ENCODE measurements around the gene AMOTL2.
A peak's percentile ranks its signal among the peaks of the same experiment; 100 is the strongest.

The AMOTL2 gene

GRCh38 chr3:134378384-134378783 lies 4.1 kb upstream of the AMOTL2 start:
- Histone ChIP-seq H2BK120ac (ENCODE audit: low read depth, low read length) (no peak overlapping the region), H3K4me2 (ENCODE audit: low read length) (no peak overlapping the region), H2AK5ac (ENCODE audit: low read length) (peak overlapping the region; percentile 48), H2BK5ac (ENCODE audit: low read length) (no peak overlapping the region), H2BK15ac (replicated peaks; ENCODE audit: low read depth) (no peak overlapping the region), H3K79me2 (ENCODE audit: control insufficient read depth, insufficient read depth, low read length) (peaks cover 11% of the 10 kb centered on the region), H3K56ac (ENCODE audit: low read length) (peak overlapping the region; percentile 40), H3K79me1 (ENCODE audit: low read length) (peaks cover 2% of the 10 kb centered on the region), H3K4me1 (ENCODE audit: control insufficient read depth, low read depth, low read length) (peaks cover 22% of the 10 kb centered on the region), H3K18ac (ENCODE audit: low read length) (no peak overlapping the region), H4K5ac (ENCODE audit: low read length) (no peak overlapping the region), H3K27me3 (ENCODE audit: insufficient read depth, low read length, poor library complexity) (no peaks in the 10 kb centered on the region), H3K23ac (ENCODE audit: low read length) (no peak overlapping the region), H3K27ac (ENCODE audit: low read depth, low read length) (no peak overlapping the region), H3K4me3 (ENCODE audit: low read length) (no peak overlapping the region), H4K8ac (ENCODE audit: low read depth, low read length) (no peak overlapping the region), H3K36me3 (ENCODE audit: control insufficient read depth, insufficient read depth, low read length) (no peaks in the 10 kb centered on the region), H3K9ac (ENCODE audit: low read length) (no peak overlapping the region), H3K4ac (ENCODE audit: low read depth, low read length) (peak overlapping the region; percentile 24)
- DNase-seq = peak; percentile 78

GRCh38 chr3:134377896-134378295 lies 3.6 kb upstream of the AMOTL2 start:
- DNase-seq = no peak
- Histone ChIP-seq H3K4ac (ENCODE audit: low read depth, low read length) (peak overlapping the region; percentile 24), H2BK15ac (replicated peaks; ENCODE audit: low read depth) (no peak overlapping the region), H3K4me3 (ENCODE audit: low read length) (no peak overlapping the region), H3K27me3 (ENCODE audit: insufficient read depth, low read length, poor library complexity) (no peaks in the 10 kb centered on the region), H3K79me1 (ENCODE audit: low read length) (peaks cover 2% of the 10 kb centered on the region), H3K23ac (ENCODE audit: low read length) (no peak overlapping the region), H3K36me3 (ENCODE audit: control insufficient read depth, insufficient read depth, low read length) (no peaks in the 10 kb centered on the region), H2AK5ac (ENCODE audit: low read length) (peak overlapping the region; percentile 48), H3K4me1 (ENCODE audit: control insufficient read depth, low read depth, low read length) (peaks cover 22% of the 10 kb centered on the region), H2BK5ac (ENCODE audit: low read length) (peak overlapping the region; percentile 45), H3K18ac (ENCODE audit: low read length) (no peak overlapping the region), H2BK120ac (ENCODE audit: low read depth, low read length) (no peak overlapping the region), H3K27ac (ENCODE audit: low read depth, low read length) (no peak overlapping the region), H3K56ac (ENCODE audit: low read length) (peak overlapping the region; percentile 40), H4K8ac (ENCODE audit: low read depth, low read length) (no peak overlapping the region), H3K79me2 (ENCODE audit: control insufficient read depth, insufficient read depth, low read length) (peaks cover 16% of the 10 kb centered on the region), H4K5ac (ENCODE audit: low read length) (no peak overlapping the region), H3K9ac (ENCODE audit: low read length) (no peak overlapping the region), H3K4me2 (ENCODE audit: low read length) (no peak overlapping the region)
- no CpG with 5 or more reads among the region's 3 CpGs for WGBS (ENCODE audit: extremely low coverage, insufficient coverage, low lambda C conversion rate)

- Histone ChIP-seq H2BK5ac (ENCODE audit: low read length) (no peak overlapping the region), H3K9ac (ENCODE audit: low read length) (peak overlapping the region; percentile 5), H3K23ac (ENCODE audit: low read length) (no peak overlapping the region), H3K4me2 (ENCODE audit: low read length) (no peak overlapping the region), H2BK15ac (replicated peaks; ENCODE audit: low read depth) (no peak overlapping the region), H4K8ac (ENCODE audit: low read depth, low read length) (no peak overlapping the region), H3K4me1 (ENCODE audit: control insufficient read depth, low read depth, low read length) (peaks cover 25% of the 10 kb centered on the region), H3K79me1 (ENCODE audit: low read length) (peaks cover 2% of the 10 kb centered on the region), H4K5ac (ENCODE audit: low read length) (no peak overlapping the region), H3K27ac (ENCODE audit: low read depth, low read length) (no peak overlapping the region), H3K4ac (ENCODE audit: low read depth, low read length) (peak overlapping the region; percentile 37), H3K18ac (ENCODE audit: low read length) (peak overlapping the region; percentile 30), H2AK5ac (ENCODE audit: low read length) (peak overlapping the region; percentile 52), H3K79me2 (ENCODE audit: control insufficient read depth, insufficient read depth, low read length) (peaks cover 26% of the 10 kb centered on the region), H3K56ac (ENCODE audit: low read length) (peak overlapping the region; percentile 98), H3K4me3 (ENCODE audit: low read length) (no peak overlapping the region), H3K27me3 (ENCODE audit: insufficient read depth, low read length, poor library complexity) (no peaks in the 10 kb centered on the region), H3K36me3 (ENCODE audit: control insufficient read depth, insufficient read depth, low read length) (no peaks in the 10 kb centered on the region), H2BK120ac (ENCODE audit: low read depth, low read length) (no peak overlapping the region)
- no peak for DNase-seq
- WGBS (ENCODE audit: extremely low coverage, insufficient coverage, low lambda C conversion rate) = no CpG with 5 or more reads among the region's 5 CpGs
These were observed 2.7 kb upstream of the AMOTL2 start for GRCh38 chr3:134376786-134377426.

- Histone ChIP-seq H3K79me1 (ENCODE audit: low read length) (peaks cover 2% of the 10 kb centered on the region), H3K9ac (ENCODE audit: low read length) (peak overlapping the region; percentile 82), H2BK5ac (ENCODE audit: low read length) (peak overlapping the region; percentile 98), H3K4me3 (ENCODE audit: low read length) (no peak overlapping the region), H3K36me3 (ENCODE audit: control insufficient read depth, insufficient read depth, low read length) (no peaks in the 10 kb centered on the region), H3K56ac (ENCODE audit: low read length) (peak overlapping the region; percentile 98), H3K27ac (ENCODE audit: low read depth, low read length) (no peak overlapping the region), H2BK120ac (ENCODE audit: low read depth, low read length) (peak overlapping the region; percentile 6), H3K4me1 (ENCODE audit: control insufficient read depth, low read depth, low read length) (peaks cover 24% of the 10 kb centered on the region), H3K27me3 (ENCODE audit: insufficient read depth, low read length, poor library complexity) (no peaks in the 10 kb centered on the region), H3K4ac (ENCODE audit: low read depth, low read length) (peak overlapping the region; percentile 37), H2BK15ac (replicated peaks; ENCODE audit: low read depth) (no peak overlapping the region), H2AK5ac (ENCODE audit: low read length) (peak overlapping the region; percentile 87), H3K18ac (ENCODE audit: low read length) (peak overlapping the region; percentile 25), H3K23ac (ENCODE audit: low read length) (no peak overlapping the region), H3K79me2 (ENCODE audit: control insufficient read depth, insufficient read depth, low read length) (peaks cover 31% of the 10 kb centered on the region), H3K4me2 (ENCODE audit: low read length) (no peak overlapping the region), H4K8ac (ENCODE audit: low read depth, low read length) (no peak overlapping the region), H4K5ac (ENCODE audit: low read length) (no peak overlapping the region)
- no peak for DNase-seq
- WGBS (ENCODE audit: extremely low coverage, insufficient coverage, low lambda C conversion rate) = no CpG with 5 or more reads among the region's 4 CpGs
These were observed 2.1 kb upstream of the AMOTL2 start for GRCh38 chr3:134376385-134376765.

- H3K4me1 ChIP-seq (ENCODE audit: control insufficient read depth, low read depth, low read length) = peaks cover 28% of the 10 kb centered on the region
- H3K27ac ChIP-seq (ENCODE audit: low read depth, low read length) = peak overlapping the region; percentile 98
- peak overlapping the region; percentile 25 for H3K18ac ChIP-seq (ENCODE audit: low read length)
- peak overlapping the region; percentile 88 for H3K4me2 ChIP-seq (ENCODE audit: low read length)
- peak overlapping the region; percentile 98 for H2BK5ac ChIP-seq (ENCODE audit: low read length)
- no peak overlapping the region for H3K4me3 ChIP-seq (ENCODE audit: low read length)
- H3K9ac ChIP-seq (ENCODE audit: low read length) = peak overlapping the region; percentile 82
- H3K23ac ChIP-seq (ENCODE audit: low read length) = peak overlapping the region; percentile 3
- H4K8ac ChIP-seq (ENCODE audit: low read depth, low read length) = no peak overlapping the region
- peak overlapping the region; percentile 74 for H3K4ac ChIP-seq (ENCODE audit: low read depth, low read length)
- no peaks in the 10 kb centered on the region for H3K27me3 ChIP-seq (ENCODE audit: insufficient read depth, low read length, poor library complexity)
- H3K56ac ChIP-seq (ENCODE audit: low read length) = peak overlapping the region; percentile 98
- no peaks in the 10 kb centered on the region for H3K36me3 ChIP-seq (ENCODE audit: control insufficient read depth, insufficient read depth, low read length)
- no peak overlapping the region for H2BK15ac ChIP-seq (replicated peaks; ENCODE audit: low read depth)
- no peak for DNase-seq
- peaks cover 2% of the 10 kb centered on the region for H3K79me1 ChIP-seq (ENCODE audit: low read length)
- no peak overlapping the region for H4K5ac ChIP-seq (ENCODE audit: low read length)
- peaks cover 37% of the 10 kb centered on the region for H3K79me2 ChIP-seq (ENCODE audit: control insufficient read depth, insufficient read depth, low read length)
- no CpG with 5 or more reads among the region's 8 CpGs for WGBS (ENCODE audit: extremely low coverage, insufficient coverage, low lambda C conversion rate)
- H2AK5ac ChIP-seq (ENCODE audit: low read length) = peak overlapping the region; percentile 87
- peak overlapping the region; percentile 92 for H2BK120ac ChIP-seq (ENCODE audit: low read depth, low read length)
These were observed 1.5 kb upstream of the AMOTL2 start for GRCh38 chr3:134375582-134376384.

Measured in mesendoderm (in vitro differentiated cells).